Gastroesophageal sphincter (tissue), 3 donors: ENCODE measurements around the gene ACOT12.

Experiments
- EP300 ChIP-seq: sonication (generic); formaldehyde crosslinking; IDR thresholded peaks from one replicate; pipeline ENCODE4 v1.6.1; 2017; ENCODE audit warnings: antibody characterized with exemption, mild to moderate bottlenecking
- POLR2A ChIP-seq, 2 donors: fragments of 450-650 bp; IDR thresholded peaks; one replicate each; pipeline ENCODE4 v1.6.1; 2017; ENCODE audit warnings: antibody characterized with exemption in 2 of 2, mild to moderate bottlenecking in 2 of 2, moderate library complexity in 1 of 2
- POLR2AphosphoS5 ChIP-seq: sonication (generic); formaldehyde crosslinking; IDR thresholded peaks from one replicate; pipeline ENCODE4 v1.6.1; 2017; ENCODE audit warnings: antibody characterized with exemption
- TF ChIP-seq, protein P1 (sequence below), 4 experiments: fragments of 200-600 bp in 2 of 4; fragments of 450-650 bp in 2 of 4; sonication (generic) in 1 of 4; IDR thresholded peaks; one replicate each; pipeline ENCODE4 v1.5.1; 2017 to 2019; ENCODE audit warnings: antibody characterized with exemption in 4 of 4, mild to moderate bottlenecking in 2 of 4, moderate library complexity in 2 of 4

DNA sequence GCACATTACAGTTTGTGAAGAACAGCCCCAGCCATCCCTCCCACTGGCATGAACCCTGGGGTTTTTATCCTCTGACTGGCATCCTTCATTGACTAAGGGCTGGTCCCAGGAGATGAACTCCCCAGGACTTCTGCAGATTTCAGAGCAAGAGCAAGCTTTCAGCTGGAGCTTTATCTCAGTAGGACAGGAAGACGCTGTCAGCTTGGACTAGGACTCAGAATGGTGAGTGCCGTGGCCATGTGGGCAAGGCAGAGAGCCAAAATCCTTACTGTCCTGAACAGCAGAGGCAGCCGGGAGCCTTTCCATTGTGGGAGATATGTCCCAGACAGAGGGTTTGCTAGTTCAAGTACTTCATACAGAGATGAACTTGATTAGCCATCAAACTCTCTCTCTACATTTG is 3.2 kb upstream of the ACOT12 start:
- TF ChIP-seq, protein P1, sequence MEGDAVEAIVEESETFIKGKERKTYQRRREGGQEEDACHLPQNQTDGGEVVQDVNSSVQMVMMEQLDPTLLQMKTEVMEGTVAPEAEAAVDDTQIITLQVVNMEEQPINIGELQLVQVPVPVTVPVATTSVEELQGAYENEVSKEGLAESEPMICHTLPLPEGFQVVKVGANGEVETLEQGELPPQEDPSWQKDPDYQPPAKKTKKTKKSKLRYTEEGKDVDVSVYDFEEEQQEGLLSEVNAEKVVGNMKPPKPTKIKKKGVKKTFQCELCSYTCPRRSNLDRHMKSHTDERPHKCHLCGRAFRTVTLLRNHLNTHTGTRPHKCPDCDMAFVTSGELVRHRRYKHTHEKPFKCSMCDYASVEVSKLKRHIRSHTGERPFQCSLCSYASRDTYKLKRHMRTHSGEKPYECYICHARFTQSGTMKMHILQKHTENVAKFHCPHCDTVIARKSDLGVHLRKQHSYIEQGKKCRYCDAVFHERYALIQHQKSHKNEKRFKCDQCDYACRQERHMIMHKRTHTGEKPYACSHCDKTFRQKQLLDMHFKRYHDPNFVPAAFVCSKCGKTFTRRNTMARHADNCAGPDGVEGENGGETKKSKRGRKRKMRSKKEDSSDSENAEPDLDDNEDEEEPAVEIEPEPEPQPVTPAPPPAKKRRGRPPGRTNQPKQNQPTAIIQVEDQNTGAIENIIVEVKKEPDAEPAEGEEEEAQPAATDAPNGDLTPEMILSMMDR (IDR thresholded peaks at IDR 0.05) = no peak
- no peak for TF ChIP-seq EP300
- no peak for TF ChIP-seq POLR2AphosphoS5
- no peak for TF ChIP-seq POLR2A (IDR thresholded peaks at IDR 0.05)
